Endothelial cell of umbilical vein (primary cell): Measurements from ENCODE around the gene ARHGDIB. TPM values are rescaled to one million over a fixed set of nuclear protein-coding genes. Genes with fewer than 3 reads are reported as not detected.

Experiments
- BruUV-seq: library from RNA; stranded (reverse); fragments of 400-500 nt; replicated peaks from 2 replicates; lab custom pipeline; 2021; lab: Mats Ljungman, UMichigan
- CTCF ChIA-PET: fragments of 300-600, 350-600 bp; sonication (Branson Sonifier 250); formaldehyde crosslinking; loops from one replicate; lab custom pipeline; 2021; ENCODE audit warnings: antibody characterized with exemption, inconsistent platforms; lab: Charles Lee
- POLR2A ChIA-PET: fragments of 300-600, 350-600 bp; sonication (Branson Sonifier 250); formaldehyde crosslinking; loops from one replicate; lab custom pipeline; 2021; ENCODE audit warnings: antibody characterized with exemption, inconsistent platforms; lab: Charles Lee
- DNase-seq: peaks from one replicate; pipeline ENCODE4 v3.0.0-alpha.2; 2011; ENCODE audit warnings: low read depth, low spot score
- FAIRE-seq: peaks from 2 replicates; lab custom pipeline; 2011; peaks lifted over from hg19 to GRCh38; lab: Jason Lieb, UNC
- H2AFZ ChIP-seq: 2 replicates; pipeline ENCODE4 v1.6.0; 2012; ENCODE audit warnings: low read depth, low read length, control low read depth, inconsistent platforms
- H3K27ac ChIP-seq: 2 replicates; pipeline ENCODE4 v1.5.1; 2011; ENCODE audit warnings: low read depth, mild to moderate bottlenecking, control low read depth, low read length, moderate library complexity; ENCODE audit not compliant: insufficient read depth
- H3K27me3 ChIP-seq, 2 experiments: 2 replicates each; pipeline versions ENCODE4 v1.6.0 to v1.6.1; 2011; ENCODE audit warnings: low read length in 2 of 2, mixed read lengths in 1 of 2; ENCODE audit not compliant: control insufficient read depth in 2 of 2, insufficient read depth in 2 of 2
- H3K36me3 ChIP-seq, 2 experiments: 2 replicates in 1 of 2; 3 replicates in 1 of 2; pipeline ENCODE4 v1.5.1; 2011; ENCODE audit warnings: low read length in 2 of 2, mild to moderate bottlenecking in 1 of 2, moderate library complexity in 1 of 2; ENCODE audit not compliant: control insufficient read depth in 2 of 2, insufficient read depth in 2 of 2; ENCODE audit errors: extremely low read depth in 1 of 2
- H3K4me1 ChIP-seq: 3 replicates; pipeline ENCODE4 v1.5.1; 2011; ENCODE audit warnings: mild to moderate bottlenecking, low read length; ENCODE audit not compliant: control insufficient read depth, insufficient read depth; ENCODE audit errors: extremely low read depth
- H3K4me2 ChIP-seq: 2 replicates; pipeline ENCODE4 v1.6.1; 2011; ENCODE audit warnings: low read length, control low read depth, mixed read lengths; ENCODE audit not compliant: insufficient read depth
- H3K4me3 ChIP-seq, 3 experiments: fragments of 200-600 bp in 1 of 3; sonication (generic), shearing (Covaris generic) in 1 of 3; replicated peaks in 1 of 3; 2 replicates each; pipeline ENCODE4 v1.5.1; 2011 to 2016; ENCODE audit warnings: control low read depth in 3 of 3, low read length in 3 of 3, mild to moderate bottlenecking in 2 of 3, inconsistent platforms in 1 of 3, low read depth in 1 of 3, moderate library complexity in 1 of 3; ENCODE audit not compliant: insufficient read depth in 1 of 3
- H3K79me2 ChIP-seq: 2 replicates; pipeline ENCODE4 v1.6.0; 2012; ENCODE audit warnings: low read length, inconsistent platforms; ENCODE audit not compliant: control insufficient read depth, insufficient read depth
- H3K9ac ChIP-seq: replicated peaks from 2 replicates; pipeline ENCODE3; 2011; ENCODE audit warnings: low read length, control low read depth; ENCODE audit not compliant: insufficient read depth; ENCODE audit errors: extremely low read depth
- H3K9me1 ChIP-seq: replicated peaks from 3 replicates; pipeline ENCODE4 v1.6.0; 2011; ENCODE audit warnings: mild to moderate bottlenecking, low read length; ENCODE audit not compliant: control insufficient read depth, insufficient read depth; ENCODE audit errors: extremely low read depth
- H3K9me3 ChIP-seq: replicated peaks from 2 replicates; pipeline ENCODE4 v1.5.1; 2012; ENCODE audit warnings: low read length, inconsistent platforms; ENCODE audit not compliant: control insufficient read depth, insufficient read depth
- H4K20me1 ChIP-seq: replicated peaks from 2 replicates; pipeline ENCODE3; 2011; ENCODE audit warnings: mild to moderate bottlenecking, low read length; ENCODE audit not compliant: control insufficient read depth, insufficient read depth; ENCODE audit errors: extremely low read depth
- EZH2 ChIP-seq: IDR thresholded peaks from 2 replicates; pipeline ENCODE4 v1.6.1; 2012; ENCODE audit warnings: borderline replicate concordance, low read depth, mild to moderate bottlenecking, moderate library complexity, low read length, inconsistent platforms; ENCODE audit not compliant: severe bottlenecking
- FOS ChIP-seq: IDR thresholded peaks from 2 replicates; pipeline ENCODE4 v1.6.1; 2011; ENCODE audit warnings: mild to moderate bottlenecking, low read length, moderate library complexity, borderline replicate concordance; ENCODE audit not compliant: insufficient read depth
- GATA2 ChIP-seq: IDR thresholded peaks from 2 replicates; pipeline ENCODE4 v1.7.0; 2011; ENCODE audit warnings: low read depth, mild to moderate bottlenecking, moderate library complexity, mixed read lengths, low read length; ENCODE audit not compliant: insufficient read length, insufficient read depth
- JUN ChIP-seq: IDR thresholded peaks from 2 replicates; pipeline ENCODE4 v1.6.1; 2011; ENCODE audit warnings: borderline replicate concordance, low read depth; ENCODE audit not compliant: insufficient read length, insufficient read depth
- MYC ChIP-seq: IDR thresholded peaks from one replicate; pipeline ENCODE4 v1.6.1; 2011; ENCODE audit warnings: mild to moderate bottlenecking, low read depth, low read length
- POLR2A ChIP-seq: IDR thresholded peaks from 2 replicates; pipeline ENCODE4 v1.6.1; 2012; ENCODE audit warnings: low read depth, mild to moderate bottlenecking, control low read depth, low read length
- POLR2AphosphoS5 ChIP-seq: IDR thresholded peaks from 2 replicates; pipeline ENCODE4 v1.6.1; 2012; ENCODE audit warnings: low read depth, mild to moderate bottlenecking, control low read depth, low read length, moderate library complexity; ENCODE audit not compliant: insufficient read depth
- dilution Hi-C: fragments of 300-500 bp; cut with MboI; formaldehyde crosslinking; loops from one replicate; pipeline ENCODE4 v1.15.0; 2019; ENCODE audit warnings: low sequenced_read_pairs; ENCODE audit not compliant: extremely low pct_ligation_motif_present
- intact Hi-C: fragments of 100-400 bp; cut with micrococcal nuclease; formaldehyde crosslinking; loops from one replicate; pipeline ENCODE4 v1.10.0; 2022
- polyA plus RNA-seq, 4 experiments: library from polyadenylated mRNA; depleted of rRNA in 3 of 4; stranded (reverse) in 3 of 4; unstranded in 1 of 4; fragments of >200 nt; gene quantifications; 2 replicates each; pipeline versions ENCODE4 v1.2.1 to v1.2.3, GENCODE V29; 2011 to 2012; ENCODE audit warnings: missing spikeins in 1 of 4
- total RNA-seq: library from RNA; stranded (reverse); gene quantifications from 2 replicates; pipeline ENCODE4 v1.2.3, GENCODE V29; 2021
- TF ChIP-seq, protein P1 (sequence below), 2 donors: IDR thresholded peaks; 1 replicate in 1 of 2; 2 replicates in 1 of 2; pipeline ENCODE4 v1.5.1; 2011; ENCODE audit warnings: low read length in 2 of 2, mild to moderate bottlenecking in 2 of 2, moderate library complexity in 2 of 2, control low read depth in 1 of 2, inconsistent platforms in 1 of 2, low read depth in 1 of 2; ENCODE audit not compliant: insufficient read depth in 1 of 2; ENCODE audit errors: extremely low read depth in 1 of 2
- TF ChIP-seq, protein P2 (sequence below): IDR thresholded peaks from 2 replicates; pipeline ENCODE4 v1.6.1; 2011; ENCODE audit not compliant: insufficient read depth, insufficient read length

ARHGDIB gene
- total and polyA plus RNA-seq, 2 donors (not counting 3 experiments of a cell fraction or from before 2014, with no cell fraction given) = 483 to 1,200 TPM

DNA sequence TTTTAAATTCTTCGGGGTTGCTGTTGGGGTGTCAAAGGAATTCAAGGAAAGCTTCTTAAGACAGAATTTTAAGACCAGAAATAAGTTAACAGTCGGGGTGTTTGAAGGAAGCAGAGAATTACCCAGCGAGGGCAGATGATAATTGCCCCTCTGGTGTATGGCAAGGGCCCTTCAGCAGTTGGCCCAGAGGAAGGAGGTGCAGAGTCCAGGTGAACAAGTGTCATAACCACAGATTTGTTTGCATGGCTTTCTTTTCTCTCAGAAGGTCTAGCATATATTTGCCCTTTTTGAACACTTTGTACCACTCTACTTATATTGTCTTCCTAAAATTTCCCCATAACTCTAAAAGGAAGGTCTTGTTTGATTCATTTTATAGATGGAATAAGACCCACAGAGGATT lies 13.2 kb upstream of the ARHGDIB start:
- no peak overlapping the region for H3K4me2 ChIP-seq
- intact Hi-C loops = no loop called here
- H3K4me1 ChIP-seq = no peaks in the 10 kb centered on the region
- no peaks in the 10 kb centered on the region for H3K36me3 ChIP-seq
- no peak for FAIRE-seq
- ChIA-PET POLR2A (no interaction called here), CTCF (interaction anchor here (0.6 kb wide), 1 partner anchor 164 kb away, joined by 3 read pairs; no protein-coding TSS in a partner anchor)
- no TSS peak for BruUV-seq
- dilution Hi-C loops = no loop called here
- H4K20me1 ChIP-seq = no peaks in the 10 kb centered on the region
- no peaks in the 10 kb centered on the region for H3K79me2 ChIP-seq
- DNase-seq = no peak
- TF ChIP-seq, protein P1, sequence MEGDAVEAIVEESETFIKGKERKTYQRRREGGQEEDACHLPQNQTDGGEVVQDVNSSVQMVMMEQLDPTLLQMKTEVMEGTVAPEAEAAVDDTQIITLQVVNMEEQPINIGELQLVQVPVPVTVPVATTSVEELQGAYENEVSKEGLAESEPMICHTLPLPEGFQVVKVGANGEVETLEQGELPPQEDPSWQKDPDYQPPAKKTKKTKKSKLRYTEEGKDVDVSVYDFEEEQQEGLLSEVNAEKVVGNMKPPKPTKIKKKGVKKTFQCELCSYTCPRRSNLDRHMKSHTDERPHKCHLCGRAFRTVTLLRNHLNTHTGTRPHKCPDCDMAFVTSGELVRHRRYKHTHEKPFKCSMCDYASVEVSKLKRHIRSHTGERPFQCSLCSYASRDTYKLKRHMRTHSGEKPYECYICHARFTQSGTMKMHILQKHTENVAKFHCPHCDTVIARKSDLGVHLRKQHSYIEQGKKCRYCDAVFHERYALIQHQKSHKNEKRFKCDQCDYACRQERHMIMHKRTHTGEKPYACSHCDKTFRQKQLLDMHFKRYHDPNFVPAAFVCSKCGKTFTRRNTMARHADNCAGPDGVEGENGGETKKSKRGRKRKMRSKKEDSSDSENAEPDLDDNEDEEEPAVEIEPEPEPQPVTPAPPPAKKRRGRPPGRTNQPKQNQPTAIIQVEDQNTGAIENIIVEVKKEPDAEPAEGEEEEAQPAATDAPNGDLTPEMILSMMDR (IDR thresholded peaks at IDR 0.05; ENCODE audit: extremely low read depth in 1 of 2, insufficient read depth in 1 of 2, low read depth in 1 of 2, low read length in 2 of 2) = no peak
- TF ChIP-seq, protein P2, sequence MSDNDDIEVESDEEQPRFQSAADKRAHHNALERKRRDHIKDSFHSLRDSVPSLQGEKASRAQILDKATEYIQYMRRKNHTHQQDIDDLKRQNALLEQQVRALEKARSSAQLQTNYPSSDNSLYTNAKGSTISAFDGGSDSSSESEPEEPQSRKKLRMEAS = no peak
- no peak for TF ChIP-seq POLR2AphosphoS5
- TF ChIP-seq POLR2A = no peak
- no peak for TF ChIP-seq MYC
- no peak for TF ChIP-seq FOS
- no peak for TF ChIP-seq JUN
- TF ChIP-seq EZH2 = no peak
- TF ChIP-seq GATA2 = no peak
- H3K9me1 ChIP-seq = no peaks in the 10 kb centered on the region
- no peak overlapping the region for H3K27ac ChIP-seq
- no peaks in the 10 kb centered on the region for H3K27me3 ChIP-seq
- H3K9ac ChIP-seq = no peak overlapping the region
- H2AFZ ChIP-seq = no peak overlapping the region
- no peaks in the 10 kb centered on the region for H3K9me3 ChIP-seq
- no peak overlapping the region for H3K4me3 ChIP-seq
